ENCODE measurements around the gene CYSTM1. TPM values are rescaled to one million over a fixed set of nuclear protein-coding genes. Genes with fewer than 3 reads are reported as not detected.

Gene CYSTM1
- total RNA-seq, 1 donor from 2014 or later: 24.9 TPM

GRCh38 chr5:140251527-140251973 is 76.6 kb downstream of the CYSTM1 start:
- Mint-ChIP-seq H3K27ac (ENCODE audit: unreplicated experiment) (peak overlapping the region; percentile 98), H3K4me1 (ENCODE audit: low read depth) (peaks cover 42% of the 10 kb centered on the region), H3K9me3 (ENCODE audit: low read depth) (no peaks in the 10 kb centered on the region), H3K27me3 (ENCODE audit: low read depth) (no peaks in the 10 kb centered on the region), H3K4me3 (ENCODE audit: unreplicated experiment) (no peak overlapping the region), H3K36me3 (ENCODE audit: low read depth) (peaks cover 4% of the 10 kb centered on the region)
- DNase-seq (ENCODE audit: low spot score): no peak
- no peak for TF ChIP-seq CTCF (IDR thresholded peaks at IDR 0.05)

- H3K4me3 Mint-ChIP-seq (ENCODE audit: unreplicated experiment): no peak overlapping the region
- H3K36me3 Mint-ChIP-seq (ENCODE audit: low read depth): peaks cover 4% of the 10 kb centered on the region
- H3K27ac Mint-ChIP-seq (ENCODE audit: unreplicated experiment): peak overlapping the region; percentile 98
Observed at GRCh38 chr5:140252470-140253126, 77.6 kb downstream of the CYSTM1 start.

GRCh38 chr5:140253985-140254384 is 79.0 kb downstream of the CYSTM1 start:
- Mint-ChIP-seq H3K27me3 (ENCODE audit: low read depth) (no peaks in the 10 kb centered on the region), H3K36me3 (ENCODE audit: low read depth) (peaks cover 6% of the 10 kb centered on the region), H3K27ac (ENCODE audit: unreplicated experiment) (no peak overlapping the region), H3K4me1 (ENCODE audit: low read depth) (peaks cover 45% of the 10 kb centered on the region), H3K9me3 (ENCODE audit: low read depth) (no peaks in the 10 kb centered on the region), H3K4me3 (ENCODE audit: unreplicated experiment) (no peak overlapping the region)
- no peak for DNase-seq (ENCODE audit: low spot score)
- TF ChIP-seq CTCF (IDR thresholded peaks at IDR 0.05): no peak

More at GRCh38 chr5:140252470-140253126, 77.6 kb downstream of the CYSTM1 start:
- no peak for DNase-seq (ENCODE audit: low spot score)
- no peaks in the 10 kb centered on the region for H3K9me3 Mint-ChIP-seq (ENCODE audit: low read depth)
- H3K27me3 Mint-ChIP-seq (ENCODE audit: low read depth): no peaks in the 10 kb centered on the region
- TF ChIP-seq CTCF (IDR thresholded peaks at IDR 0.05): no peak
- H3K4me1 Mint-ChIP-seq (ENCODE audit: low read depth): peaks cover 37% of the 10 kb centered on the region

GRCh38 chr5:140255460-140256157 is 80.6 kb downstream of the CYSTM1 start:
- no peak for DNase-seq (ENCODE audit: low spot score)
- H3K4me3 Mint-ChIP-seq (ENCODE audit: unreplicated experiment): no peak overlapping the region
- H3K4me1 Mint-ChIP-seq (ENCODE audit: low read depth): peaks cover 39% of the 10 kb centered on the region
- no peak for TF ChIP-seq CTCF (IDR thresholded peaks at IDR 0.05)
- H3K27ac Mint-ChIP-seq (ENCODE audit: unreplicated experiment): no peak overlapping the region
- H3K27me3 Mint-ChIP-seq (ENCODE audit: low read depth): no peaks in the 10 kb centered on the region
- peaks cover 2% of the 10 kb centered on the region for H3K36me3 Mint-ChIP-seq (ENCODE audit: low read depth)
- H3K9me3 Mint-ChIP-seq (ENCODE audit: low read depth): no peaks in the 10 kb centered on the region

GRCh38 chr5:140256726-140257125 is 81.7 kb downstream of the CYSTM1 start:
- no peak for DNase-seq (ENCODE audit: low spot score)
- no peaks in the 10 kb centered on the region for H3K9me3 Mint-ChIP-seq (ENCODE audit: low read depth)
- H3K4me3 Mint-ChIP-seq (ENCODE audit: unreplicated experiment): no peak overlapping the region
- TF ChIP-seq CTCF (IDR thresholded peaks at IDR 0.05): no peak
- H3K4me1 Mint-ChIP-seq (ENCODE audit: low read depth): peaks cover 42% of the 10 kb centered on the region
- peaks cover 2% of the 10 kb centered on the region for H3K36me3 Mint-ChIP-seq (ENCODE audit: low read depth)
- H3K27me3 Mint-ChIP-seq (ENCODE audit: low read depth): no peaks in the 10 kb centered on the region
- no peak overlapping the region for H3K27ac Mint-ChIP-seq (ENCODE audit: unreplicated experiment)
